HG03097 (cell line): ENCODE measurements around the gene SDE2.

Source experiments
- ATAC-seq: cut with Tn5 transposase; IDR thresholded peaks from one replicate; pipeline ENCODE4 v1.9.1; 2021; ENCODE audit not compliant: unreplicated experiment, low FRiP score

Gene SDE2

DNA sequence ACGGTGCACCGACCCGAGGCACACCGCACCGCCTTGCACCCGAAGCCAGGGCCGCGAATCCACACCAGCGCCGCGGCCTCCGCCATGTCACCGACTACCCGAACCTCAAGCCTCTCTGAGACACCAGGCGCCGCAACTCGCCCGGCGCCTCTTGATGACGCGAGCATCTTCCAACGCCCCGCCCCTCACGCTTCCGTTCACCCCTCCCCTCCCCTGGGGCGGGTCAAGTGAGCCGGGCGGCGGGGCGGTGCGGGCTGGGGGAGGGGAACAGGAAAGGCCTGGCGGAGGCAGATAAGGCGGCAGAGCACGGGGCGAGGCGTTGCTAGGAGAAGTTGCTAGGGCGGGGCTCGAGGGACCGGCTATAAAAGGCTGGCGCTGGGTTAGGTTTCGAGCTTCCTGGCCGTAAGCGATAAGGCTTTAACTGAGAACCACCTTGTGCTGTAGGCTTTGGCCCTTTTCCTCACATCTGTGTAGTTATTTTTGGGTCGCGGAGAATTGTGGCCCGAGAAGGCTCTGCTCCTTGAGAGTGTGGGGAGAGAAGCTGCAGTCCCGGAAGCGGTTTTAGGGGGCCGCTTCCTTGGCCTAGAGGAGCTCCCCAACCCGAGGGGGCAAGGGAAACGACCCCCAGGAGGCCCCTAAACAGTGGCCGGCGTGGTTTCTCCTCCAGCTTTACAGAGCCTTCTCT, at the start of gene SDE2:
TSS of gene SDE2 (minus strand) at position 117 of the 685 bp plus-strand sequence. CDS start at position 86, 31 bp downstream.
- peak; percentile 78 for ATAC-seq

DNA sequence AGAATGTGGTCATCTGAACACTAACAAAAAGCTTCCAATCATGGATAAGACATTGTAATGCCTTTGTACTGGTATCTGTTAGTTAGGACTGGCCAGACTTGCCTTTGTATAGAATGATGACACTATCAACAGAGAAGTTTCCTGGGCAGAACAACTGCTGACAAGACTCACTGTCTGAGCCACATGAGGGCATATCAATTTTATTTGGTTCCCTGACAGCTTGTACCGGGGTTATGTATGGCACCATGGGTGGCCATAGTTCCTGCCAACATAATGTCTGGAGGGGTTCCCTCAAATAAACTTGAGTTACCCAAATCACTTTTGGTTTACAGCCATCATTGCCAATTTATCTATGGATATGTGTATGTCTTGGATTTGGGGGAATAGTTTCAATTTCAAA, 49.7 kb upstream of the SDE2 start:
- no peak for ATAC-seq

DNA sequence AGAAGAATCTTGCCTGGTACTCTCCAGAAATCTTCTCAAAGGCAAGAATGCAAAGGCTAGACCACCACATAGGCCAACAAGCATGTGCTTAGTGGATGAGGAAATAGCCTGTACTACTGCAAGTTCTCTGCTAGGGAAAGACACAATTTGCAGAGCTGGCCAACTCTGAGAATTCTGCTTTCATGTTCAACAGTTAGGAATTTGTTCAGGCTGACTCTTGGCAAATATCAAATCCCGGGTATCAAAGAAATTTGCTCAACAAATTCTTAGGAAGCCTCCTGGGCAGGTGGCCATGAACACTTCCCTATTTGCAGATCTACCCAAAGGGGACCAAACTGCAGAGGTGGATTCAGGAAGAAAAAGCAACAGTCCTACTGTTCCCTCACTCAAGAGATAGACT, 48.4 kb upstream of the SDE2 start:
- ATAC-seq, result no peak

DNA sequence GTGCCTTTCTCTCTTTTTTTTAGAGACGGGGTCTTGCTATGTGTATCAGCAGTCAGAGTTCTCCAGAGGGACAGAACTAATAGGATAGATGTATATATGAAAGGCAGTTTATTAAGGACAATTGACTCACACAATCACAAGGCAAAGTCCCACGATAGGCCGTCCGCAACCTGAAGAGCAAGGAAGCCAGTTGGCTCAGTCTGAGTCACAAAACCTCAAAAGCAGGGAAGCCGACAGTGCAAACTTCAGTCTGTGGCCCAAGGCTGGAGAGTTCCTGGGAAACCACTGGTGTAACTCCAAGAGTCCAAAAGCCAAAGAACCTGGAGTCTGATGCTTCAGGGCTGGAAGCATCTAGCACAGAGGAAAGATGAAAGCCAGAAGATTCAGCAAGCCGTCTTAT, 47.1 kb upstream of the SDE2 start:
- ATAC-seq, result no peak

DNA sequence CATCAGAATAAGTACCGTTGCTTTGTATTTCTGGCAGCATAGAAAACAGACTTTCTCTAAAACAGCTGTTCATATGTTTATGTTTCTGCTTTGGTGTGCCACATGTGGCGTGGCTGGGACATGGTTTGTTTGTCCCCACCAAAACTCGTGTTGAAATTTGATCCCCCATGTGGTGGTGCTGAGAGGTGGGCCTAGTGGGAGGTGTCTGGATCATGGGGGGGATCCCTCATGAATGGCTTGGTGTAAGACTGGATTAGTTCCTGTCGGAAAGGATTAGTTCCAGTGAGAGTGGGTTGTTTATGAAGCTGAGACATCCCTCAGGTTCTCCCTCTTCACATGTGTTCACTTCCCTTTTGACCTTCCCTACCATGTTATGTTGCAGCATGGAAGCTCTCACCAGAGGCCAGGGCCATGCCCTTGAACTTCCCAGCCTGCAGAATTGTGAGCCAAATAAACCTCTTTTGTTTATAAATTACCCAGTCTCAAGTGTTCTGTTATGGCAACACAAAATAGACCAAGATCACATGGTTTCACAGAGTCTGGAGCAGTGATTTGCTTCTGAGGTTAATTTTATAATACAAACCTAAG, 45.5 kb upstream of the SDE2 start:
- ATAC-seq, result no peak

DNA sequence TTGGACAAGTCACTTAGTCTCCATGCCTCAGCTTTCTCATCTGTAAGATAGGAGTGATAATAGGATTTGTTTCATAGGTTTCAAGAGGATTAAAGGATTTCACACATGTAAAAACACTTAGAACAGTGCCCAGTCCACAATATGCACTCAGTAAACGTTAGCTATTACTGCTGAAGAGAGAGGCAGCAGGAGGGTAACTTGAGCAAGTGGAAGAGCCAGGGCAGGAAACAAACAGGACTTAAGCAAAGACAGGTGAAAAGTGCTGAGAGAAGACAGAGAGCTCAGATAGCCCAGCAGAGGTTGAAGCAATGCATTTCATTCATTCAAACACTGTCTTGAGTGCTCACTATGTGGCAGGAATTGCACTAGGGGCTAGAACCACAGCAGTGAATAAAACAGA, 42.3 kb upstream of the SDE2 start:
- no peak for ATAC-seq

DNA sequence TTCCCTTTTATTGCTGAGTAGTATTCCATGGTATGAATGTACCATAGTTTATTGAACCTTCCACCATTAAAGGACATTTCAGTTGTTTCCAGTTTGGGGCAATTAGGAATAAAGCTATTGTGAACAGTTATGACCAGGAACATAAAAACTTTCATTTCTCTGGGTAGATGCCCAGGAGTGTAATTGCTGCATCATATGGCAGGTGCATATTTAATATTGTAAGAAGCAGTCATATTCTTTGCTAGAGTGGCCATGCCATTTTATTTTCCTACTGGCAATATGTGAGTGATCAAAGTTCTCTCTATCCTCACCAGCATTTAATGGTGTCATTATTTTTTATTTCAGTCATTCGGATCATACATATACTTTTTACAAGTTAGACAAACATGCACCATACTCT, 39.5 kb upstream of the SDE2 start:
- ATAC-seq, result no peak

DNA sequence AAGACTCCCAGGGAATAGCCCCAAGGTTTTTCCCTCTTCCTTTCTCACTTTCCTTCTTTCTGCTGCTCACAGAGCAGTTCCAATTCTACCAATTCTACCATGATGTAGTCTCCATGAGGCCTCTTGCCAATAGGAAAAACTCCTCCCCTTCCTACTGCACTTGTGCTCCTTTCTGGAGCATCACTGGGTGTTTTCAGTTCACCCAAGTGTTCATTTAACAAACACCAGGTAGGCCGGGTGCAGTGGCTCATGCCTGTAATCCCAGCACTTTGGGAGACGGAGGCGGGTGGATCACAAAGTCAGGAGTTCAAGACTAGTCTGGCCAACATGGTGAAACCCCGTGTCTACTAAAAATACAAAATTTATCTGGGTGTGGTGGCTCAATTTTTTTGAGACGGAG, 36.8 kb upstream of the SDE2 start:
- ATAC-seq, result no peak

DNA sequence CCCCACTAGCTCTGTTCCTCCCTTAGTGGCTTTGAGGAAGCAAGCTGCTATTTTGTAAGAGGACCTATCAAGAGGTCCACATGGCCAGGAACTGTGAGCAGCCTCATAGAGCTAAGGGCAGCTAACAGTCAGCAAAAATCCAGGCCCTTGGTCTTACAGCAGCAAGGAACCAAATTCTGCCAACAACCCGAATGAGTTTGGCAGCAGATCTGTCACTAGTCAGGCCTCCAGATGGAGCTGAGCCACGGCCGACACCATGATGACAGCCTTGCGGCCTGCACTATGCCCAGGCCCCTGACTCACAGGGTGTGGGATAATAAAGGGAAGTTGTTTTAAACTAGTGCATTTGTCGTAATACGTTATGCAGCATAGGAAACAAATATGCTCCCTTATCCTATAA, 35.3 kb upstream of the SDE2 start:
- ATAC-seq, result no peak

DNA sequence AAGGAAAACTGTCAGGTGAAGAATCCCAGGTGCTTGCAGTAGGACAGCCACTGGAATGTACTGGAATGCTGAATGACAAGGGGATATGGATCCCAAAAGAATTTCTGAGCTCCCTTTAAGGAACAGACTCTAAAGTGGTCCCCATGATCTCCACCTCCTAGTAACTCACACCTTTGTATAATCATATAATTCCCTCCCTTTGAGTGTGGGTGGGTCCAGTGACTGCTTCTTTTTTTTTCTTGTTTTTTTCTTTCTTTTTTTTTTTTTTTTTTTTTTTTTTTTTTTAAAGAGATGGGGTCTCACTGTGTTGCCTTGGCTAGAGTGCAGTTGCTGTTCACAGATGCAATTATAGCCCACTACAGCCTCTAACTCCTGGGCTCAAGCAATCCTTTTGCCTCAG, 34.8 kb upstream of the SDE2 start:
- no peak for ATAC-seq

DNA sequence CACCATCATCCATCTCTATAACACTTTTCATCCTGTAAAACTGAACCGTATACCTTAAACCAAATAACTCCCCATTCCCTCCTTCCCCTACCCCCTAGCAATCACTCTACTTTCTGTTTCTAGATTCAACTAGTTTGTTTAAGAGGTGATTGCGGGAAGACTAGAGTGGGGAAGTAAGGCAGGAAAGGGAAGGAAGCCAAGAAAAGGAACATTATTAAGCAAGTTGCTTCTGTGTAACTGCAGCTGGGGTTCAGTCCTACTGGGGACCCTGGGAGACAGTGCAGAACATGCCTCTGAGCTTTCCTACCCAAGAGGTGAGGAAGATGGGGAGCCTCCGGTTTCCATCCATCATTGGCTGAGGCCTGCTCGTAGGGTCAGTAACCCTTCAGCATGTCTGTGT, 34.4 kb upstream of the SDE2 start:
- ATAC-seq, result no peak

DNA sequence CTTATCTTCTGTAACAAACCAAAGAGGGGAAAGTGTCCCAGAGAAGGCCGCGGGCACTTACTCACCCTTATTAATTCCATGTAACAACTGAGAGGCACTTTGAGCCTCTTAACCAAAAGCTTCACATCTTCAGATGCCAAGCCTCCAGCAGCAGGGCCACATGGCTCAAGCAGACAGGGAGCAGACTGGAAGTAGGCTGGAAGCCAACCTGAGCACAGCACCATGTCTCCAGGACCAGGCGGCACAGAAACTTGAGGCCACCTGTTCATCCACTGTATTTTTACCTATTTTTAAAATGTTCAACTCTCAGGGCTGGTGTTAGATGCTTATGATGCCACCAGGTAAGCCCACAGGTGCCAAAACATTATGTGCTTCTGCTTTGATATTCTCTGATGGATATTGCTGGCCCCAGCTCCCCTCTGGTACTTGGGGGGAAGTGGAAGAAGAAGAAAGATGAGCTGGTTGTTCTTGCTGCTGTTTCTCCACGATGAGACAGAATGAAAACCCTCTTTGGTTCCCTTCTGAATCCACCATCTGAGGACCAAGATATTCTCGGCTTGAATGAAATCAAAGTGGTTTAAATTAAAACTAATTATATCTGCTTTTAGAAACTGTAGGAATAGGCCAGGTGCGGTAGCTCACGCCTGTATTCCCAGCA, 30.6 kb upstream of the SDE2 start:
- no peak for ATAC-seq

DNA sequence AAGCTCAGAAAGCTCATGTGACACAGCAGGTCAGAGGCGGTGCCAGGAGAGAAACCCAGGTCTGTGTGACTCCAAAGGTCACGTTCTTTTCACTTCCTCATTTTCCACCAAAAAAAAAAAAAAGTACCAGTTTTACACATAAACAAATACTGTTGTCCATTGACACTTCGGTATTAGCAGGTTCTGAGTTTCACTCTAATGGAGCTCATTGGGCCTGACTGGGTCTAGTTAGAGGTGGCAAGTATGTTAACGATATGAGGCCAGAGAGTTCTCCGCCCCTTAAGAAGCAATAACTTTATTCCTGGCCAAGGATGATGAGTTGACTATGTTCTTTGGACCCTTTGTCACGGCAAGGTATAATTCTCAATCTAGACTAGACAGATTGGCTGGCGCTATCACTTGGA, 30.0 kb upstream of the SDE2 start:
- ATAC-seq, result peak; percentile 64

DNA sequence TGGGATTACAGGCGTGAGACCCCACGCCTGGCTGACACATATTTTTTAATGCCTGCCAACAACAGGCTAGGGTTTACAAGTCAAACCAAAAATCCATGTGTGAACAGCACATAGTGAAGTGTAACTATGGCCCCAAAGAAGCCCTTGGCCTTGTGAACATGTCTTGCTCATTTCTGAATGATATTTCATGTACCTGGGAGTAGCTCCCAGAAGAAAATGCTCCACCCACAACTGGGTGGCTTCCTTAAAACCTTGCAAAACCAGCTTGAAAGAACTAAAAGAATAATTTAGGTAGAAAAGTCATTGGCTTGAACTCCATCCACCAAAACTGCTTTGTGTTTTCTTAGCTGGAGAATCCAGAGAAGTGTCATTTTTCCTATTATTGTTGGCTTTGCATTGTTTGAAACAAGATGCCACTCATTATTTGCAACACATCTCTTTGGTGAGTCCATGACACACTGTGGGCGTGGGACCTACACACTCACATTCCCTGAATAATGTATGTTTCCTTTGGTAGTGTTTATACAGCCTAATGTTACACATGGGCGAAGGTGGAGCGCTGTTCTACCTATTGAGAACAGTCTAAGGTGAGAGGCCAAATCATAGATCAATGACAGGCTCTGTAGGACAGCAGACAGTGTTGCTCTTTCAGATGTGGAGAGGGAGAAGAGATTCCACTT, 28.5 kb upstream of the SDE2 start:
- no peak for ATAC-seq

DNA sequence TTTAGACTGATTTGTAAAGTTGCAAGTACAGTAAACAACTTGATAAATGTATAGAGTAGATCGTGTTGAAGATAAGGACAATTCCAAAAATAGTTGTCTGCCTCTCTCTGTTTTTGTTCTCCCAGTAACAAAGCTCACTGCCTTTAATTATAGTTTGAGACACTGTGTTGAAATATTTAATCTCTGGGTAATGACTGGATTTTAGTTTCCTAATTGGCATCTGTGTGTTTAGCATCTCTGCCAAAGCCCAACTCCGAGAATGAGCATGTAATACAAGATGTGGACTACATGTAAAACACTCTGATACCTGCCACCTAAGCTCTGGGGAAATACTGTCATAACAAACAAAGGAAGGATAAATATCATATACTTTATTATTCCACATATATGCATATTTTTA, 27.7 kb upstream of the SDE2 start:
- ATAC-seq, result no peak

DNA sequence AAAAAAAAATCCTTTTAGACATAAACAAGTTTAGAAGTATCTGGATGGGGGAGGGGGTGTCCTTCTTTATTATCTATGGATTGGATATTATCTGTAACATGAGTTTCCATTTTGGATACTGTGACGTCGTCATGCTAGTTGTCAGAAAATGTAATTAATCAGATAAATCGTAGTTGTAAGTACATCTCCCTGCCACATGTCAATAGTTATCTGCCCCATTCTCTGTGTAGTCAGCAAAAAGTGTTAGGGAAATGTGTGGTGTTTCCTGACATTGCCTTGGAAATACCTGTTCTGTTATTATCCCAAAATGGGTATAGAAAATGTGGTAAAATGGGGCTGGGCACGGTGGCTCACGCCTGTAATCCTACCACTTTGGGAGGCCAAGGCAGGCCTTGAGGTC, 24.6 kb upstream of the SDE2 start:
- ATAC-seq, result no peak

DNA sequence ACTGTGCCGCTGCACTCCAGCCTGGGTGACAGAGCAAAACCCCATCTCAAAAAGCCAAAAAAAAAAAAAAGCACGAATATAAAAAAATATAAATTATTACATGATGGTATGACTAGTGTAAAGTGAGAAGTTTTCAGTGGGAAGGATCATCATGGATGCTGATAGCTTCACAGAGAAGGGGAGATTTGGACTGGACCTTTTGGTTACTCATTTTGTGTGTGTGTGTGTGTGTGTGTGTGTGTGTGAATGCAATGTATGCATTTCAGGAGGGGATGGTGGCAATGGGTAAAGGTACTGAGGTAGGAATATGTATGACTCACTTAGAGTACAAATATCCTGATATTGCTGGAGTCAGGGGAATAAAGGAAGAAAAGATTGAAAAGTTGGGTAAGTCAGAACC, 22.7 kb upstream of the SDE2 start:
- ATAC-seq, result no peak

DNA sequence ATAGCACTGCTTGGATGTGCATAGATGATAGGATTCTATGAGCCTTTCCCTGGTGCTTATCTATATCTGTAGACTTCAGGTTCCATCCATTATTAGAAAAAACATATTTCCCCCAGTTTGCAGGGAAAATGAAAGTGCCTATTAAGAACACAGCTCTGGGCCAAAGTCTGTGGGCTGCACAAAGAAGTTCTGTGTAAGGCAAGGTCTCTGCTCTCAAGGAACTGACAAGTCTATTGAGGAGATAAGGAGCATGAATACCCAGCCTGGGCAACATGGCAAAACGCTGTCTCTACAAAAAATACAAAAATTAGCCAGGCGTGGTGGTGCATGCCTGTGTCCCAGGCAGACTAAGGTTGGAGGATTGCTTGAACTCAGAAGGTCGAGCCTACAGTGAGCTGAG, 22.3 kb upstream of the SDE2 start:
- ATAC-seq, result no peak

DNA sequence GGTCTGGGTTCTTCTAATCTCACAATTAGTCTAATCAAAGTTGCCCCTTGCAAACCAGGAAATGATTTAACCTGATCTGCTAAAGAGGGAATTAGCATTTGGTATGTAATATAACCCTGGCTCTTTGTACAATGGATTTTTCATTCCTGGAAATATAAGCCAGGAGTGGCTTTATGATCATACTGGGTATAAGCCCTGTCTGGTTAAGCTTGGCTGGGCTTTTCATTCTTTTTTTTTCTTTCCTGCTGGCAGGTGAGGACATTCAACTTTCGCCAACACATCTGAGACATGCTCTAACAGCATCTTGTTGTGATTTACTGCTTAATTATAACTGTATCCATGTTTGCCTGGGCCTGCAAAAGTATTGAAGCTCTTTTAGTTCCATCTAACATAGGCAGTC, 20.4 kb upstream of the SDE2 start:
- ATAC-seq, result no peak

DNA sequence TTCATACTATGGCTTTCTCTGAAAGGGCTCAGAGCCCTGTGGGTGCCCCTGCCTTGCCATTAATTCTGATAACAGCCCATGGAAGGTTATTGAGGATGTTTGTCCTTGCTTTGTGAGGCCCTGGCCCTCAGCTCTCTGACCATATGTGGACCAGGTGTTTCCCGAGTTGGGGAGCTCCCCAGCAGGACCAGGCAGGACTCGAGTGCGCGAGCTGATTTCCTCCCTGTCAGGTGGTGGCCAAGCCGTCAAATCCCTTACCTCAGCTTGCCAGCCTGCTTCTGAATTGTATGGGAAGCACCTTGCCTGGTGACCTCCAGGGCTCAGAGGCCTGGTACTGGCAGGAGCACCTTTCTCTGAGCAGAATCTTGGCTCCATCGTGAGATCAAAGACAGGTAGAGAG, 17.9 kb upstream of the SDE2 start:
- ATAC-seq, result no peak

DNA sequence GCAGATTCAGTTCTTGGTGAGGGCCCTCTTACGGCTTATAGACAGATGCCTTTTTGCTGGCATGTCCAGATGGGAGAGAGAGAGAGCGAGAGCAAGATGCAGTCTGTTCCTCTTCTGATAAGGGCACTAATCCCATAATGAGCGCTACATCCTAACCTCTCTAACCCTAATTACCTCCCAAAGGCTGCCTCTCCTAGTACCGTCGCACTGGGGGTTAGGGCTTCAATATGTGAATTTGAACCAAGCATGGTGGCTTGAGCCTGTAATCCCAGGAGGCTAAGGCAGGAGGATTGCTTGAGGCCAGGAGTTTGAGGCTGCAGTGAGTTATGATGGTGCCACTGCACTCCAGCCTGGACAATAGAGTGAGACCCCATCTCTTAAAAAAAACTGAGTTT, 10.5 kb upstream of the SDE2 start:
- no peak for ATAC-seq
